ENCODE data around the gene YAE1. TPM values are rescaled to one million over a fixed set of nuclear protein-coding genes. Genes with fewer than 3 reads are reported as not detected.

Gene YAE1
- total RNA-seq, 3 donors from 2014 or later: 14.4 to 34.7 (median 24.6) TPM

DNA sequence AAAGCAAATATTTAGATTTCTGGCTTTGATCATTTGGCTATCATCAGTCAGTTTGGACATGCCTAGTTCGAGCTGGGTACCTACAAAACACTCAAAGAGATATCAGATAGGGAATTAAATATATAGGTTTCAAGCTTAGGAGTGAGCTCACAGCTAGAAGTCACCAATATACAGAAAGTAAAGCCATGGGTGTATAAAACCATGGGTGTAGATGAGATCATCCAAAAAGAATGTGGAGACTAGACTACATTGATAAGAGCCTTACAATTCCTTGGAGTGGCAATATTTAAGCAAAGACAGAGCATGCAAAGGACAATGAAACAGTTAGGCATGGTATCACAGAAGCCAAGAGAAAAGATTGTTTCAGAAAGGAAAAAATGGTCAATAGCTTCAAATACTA lies 49.9 kb downstream of the YAE1 start:
- Histone ChIP-seq H3K9me3 (no peaks in the 10 kb centered on the region), H3K4me3 (no peak overlapping the region), H3K27me3 (no peaks in the 10 kb centered on the region), H3K27ac (no peak overlapping the region), H3K4me1 (no peaks in the 10 kb centered on the region), H3K36me3 (no peaks in the 10 kb centered on the region)
- DNase-seq (ENCODE audit: low spot score in 2 of 2): no peak
- TF ChIP-seq, protein P1, sequence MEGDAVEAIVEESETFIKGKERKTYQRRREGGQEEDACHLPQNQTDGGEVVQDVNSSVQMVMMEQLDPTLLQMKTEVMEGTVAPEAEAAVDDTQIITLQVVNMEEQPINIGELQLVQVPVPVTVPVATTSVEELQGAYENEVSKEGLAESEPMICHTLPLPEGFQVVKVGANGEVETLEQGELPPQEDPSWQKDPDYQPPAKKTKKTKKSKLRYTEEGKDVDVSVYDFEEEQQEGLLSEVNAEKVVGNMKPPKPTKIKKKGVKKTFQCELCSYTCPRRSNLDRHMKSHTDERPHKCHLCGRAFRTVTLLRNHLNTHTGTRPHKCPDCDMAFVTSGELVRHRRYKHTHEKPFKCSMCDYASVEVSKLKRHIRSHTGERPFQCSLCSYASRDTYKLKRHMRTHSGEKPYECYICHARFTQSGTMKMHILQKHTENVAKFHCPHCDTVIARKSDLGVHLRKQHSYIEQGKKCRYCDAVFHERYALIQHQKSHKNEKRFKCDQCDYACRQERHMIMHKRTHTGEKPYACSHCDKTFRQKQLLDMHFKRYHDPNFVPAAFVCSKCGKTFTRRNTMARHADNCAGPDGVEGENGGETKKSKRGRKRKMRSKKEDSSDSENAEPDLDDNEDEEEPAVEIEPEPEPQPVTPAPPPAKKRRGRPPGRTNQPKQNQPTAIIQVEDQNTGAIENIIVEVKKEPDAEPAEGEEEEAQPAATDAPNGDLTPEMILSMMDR (IDR thresholded peaks at IDR 0.05): no peak
- TF ChIP-seq POLR2A (IDR thresholded peaks at IDR 0.05) (no peak), POLR2AphosphoS5 (IDR thresholded peaks at IDR 0.05) (no peak)
- intact Hi-C loops (cut with DNase I; ENCODE audit: low total_unique reads): no loop called here

DNA sequence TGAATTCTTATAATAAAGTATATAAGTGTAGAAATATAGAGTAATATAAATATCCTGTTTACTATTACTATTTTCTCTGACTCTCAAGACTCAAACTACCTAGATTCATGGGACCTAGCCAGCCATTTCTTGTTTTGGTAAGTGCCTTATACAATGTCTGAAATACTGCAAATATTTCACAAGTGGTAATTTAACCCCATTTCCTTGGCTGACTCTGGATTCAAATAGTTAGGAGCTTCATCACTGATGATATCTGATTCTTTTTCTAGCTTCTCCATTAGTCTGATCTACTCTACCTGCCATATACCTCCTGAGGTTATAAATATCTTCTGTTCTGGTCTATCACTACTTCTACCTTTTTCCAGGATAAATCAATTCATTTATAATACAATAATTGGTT lies 50.8 kb downstream of the YAE1 start:
- DNase-seq (ENCODE audit: low spot score in 2 of 2): no peak
- H3K9me3 ChIP-seq: no peaks in the 10 kb centered on the region
- no peak overlapping the region for H3K27ac ChIP-seq
- no peak overlapping the region for H3K4me3 ChIP-seq
- no peaks in the 10 kb centered on the region for H3K27me3 ChIP-seq
- intact Hi-C loops (cut with DNase I; ENCODE audit: low total_unique reads): no loop called here
- TF ChIP-seq POLR2AphosphoS5 (IDR thresholded peaks at IDR 0.05) (no peak), POLR2A (IDR thresholded peaks at IDR 0.05) (no peak)
- TF ChIP-seq, protein P1 (IDR thresholded peaks at IDR 0.05): no peak
- H3K4me1 ChIP-seq: no peaks in the 10 kb centered on the region
- no peaks in the 10 kb centered on the region for H3K36me3 ChIP-seq

DNA sequence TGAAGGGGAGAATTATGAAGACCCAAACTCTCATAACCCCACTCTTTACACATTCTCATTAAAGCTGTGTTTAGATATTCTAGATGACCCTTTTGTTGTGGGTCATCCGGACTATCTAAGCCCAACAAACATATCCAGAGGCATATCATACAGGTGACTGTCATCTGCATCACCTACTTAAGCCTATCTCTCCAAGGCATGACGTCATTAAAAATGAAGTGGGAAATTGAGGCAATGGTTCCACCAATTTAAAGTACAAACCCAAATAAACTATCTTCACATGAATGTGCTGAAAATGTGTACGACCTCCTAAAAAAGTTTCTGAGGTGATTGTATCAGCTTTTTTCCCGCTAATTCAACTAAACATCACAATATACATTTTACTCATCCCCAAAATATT lies 52.7 kb downstream of the YAE1 start:
- Histone ChIP-seq H3K27me3 (no peaks in the 10 kb centered on the region), H3K36me3 (no peaks in the 10 kb centered on the region), H3K4me1 (no peaks in the 10 kb centered on the region), H3K4me3 (no peak overlapping the region), H3K27ac (no peak overlapping the region), H3K9me3 (no peaks in the 10 kb centered on the region)
- intact Hi-C loops (cut with DNase I; ENCODE audit: low total_unique reads): no loop called here
- no peak for TF ChIP-seq POLR2AphosphoS5 (IDR thresholded peaks at IDR 0.05)
- TF ChIP-seq POLR2A (IDR thresholded peaks at IDR 0.05): no peak
- TF ChIP-seq, protein P1 (IDR thresholded peaks at IDR 0.05): no peak
- DNase-seq (ENCODE audit: low spot score in 2 of 2): no peak

DNA sequence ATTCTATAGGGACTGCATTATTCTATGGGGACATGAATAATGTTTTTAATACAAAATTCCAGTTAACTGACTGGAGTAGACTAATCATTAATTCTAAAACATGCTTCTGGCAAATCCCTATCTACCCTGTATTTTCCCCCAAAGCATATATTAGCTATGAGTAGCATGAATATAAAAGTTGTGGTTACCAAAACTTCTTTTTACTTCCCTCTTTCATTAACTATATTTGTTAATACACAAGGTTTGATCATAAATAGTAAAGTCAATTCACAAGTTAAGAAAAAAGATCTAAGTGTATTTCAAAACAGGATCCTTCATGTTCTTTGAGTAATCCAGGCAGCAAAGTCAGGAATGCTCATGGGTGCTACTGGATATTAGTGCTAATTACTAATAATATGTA lies 54.3 kb downstream of the YAE1 start:
- H3K36me3 ChIP-seq: no peaks in the 10 kb centered on the region
- no peaks in the 10 kb centered on the region for H3K9me3 ChIP-seq
- H3K4me3 ChIP-seq: no peak overlapping the region
- peaks cover 0 to 8% of the 10 kb centered on the region in 2 donors for H3K4me1 ChIP-seq
- no peak for DNase-seq (ENCODE audit: low spot score in 2 of 2)
- H3K27ac ChIP-seq: no peak overlapping the region
- no peaks in the 10 kb centered on the region for H3K27me3 ChIP-seq
- TF ChIP-seq, protein P1 (IDR thresholded peaks at IDR 0.05): no peak
- TF ChIP-seq POLR2AphosphoS5 (IDR thresholded peaks at IDR 0.05) (no peak), POLR2A (IDR thresholded peaks at IDR 0.05) (no peak)
- intact Hi-C loops (cut with DNase I; ENCODE audit: low total_unique reads): no loop called here

DNA sequence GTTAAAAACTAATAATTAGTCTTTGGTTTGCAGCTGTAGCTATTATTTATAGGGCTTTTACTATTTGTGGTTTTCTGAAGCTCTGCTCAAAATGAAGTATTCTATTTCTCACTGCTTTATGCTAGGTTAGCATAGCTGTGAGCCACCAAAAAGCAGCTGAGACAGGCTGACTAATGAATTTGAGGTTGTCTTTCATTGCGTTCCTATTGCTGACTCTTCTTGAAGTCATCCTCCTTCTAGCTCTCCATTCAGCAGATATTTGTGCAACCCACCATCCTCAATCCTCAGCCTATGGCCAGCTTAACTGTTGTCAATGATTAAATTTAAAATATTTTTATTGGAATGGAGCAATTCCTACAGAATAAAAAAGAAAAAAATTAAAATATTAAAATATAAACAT lies 55.1 kb downstream of the YAE1 start:
- TF ChIP-seq, protein P1 (IDR thresholded peaks at IDR 0.05): no peak
- no peak for TF ChIP-seq POLR2A (IDR thresholded peaks at IDR 0.05)
- TF ChIP-seq POLR2AphosphoS5 (IDR thresholded peaks at IDR 0.05): no peak
- intact Hi-C loops (cut with DNase I; ENCODE audit: low total_unique reads): no loop called here
- H3K9me3 ChIP-seq: no peaks in the 10 kb centered on the region
- no peak for DNase-seq (ENCODE audit: low spot score in 2 of 2)
- H3K4me3 ChIP-seq: no peak overlapping the region
- H3K27ac ChIP-seq: no peak overlapping the region
- no peaks in the 10 kb centered on the region for H3K36me3 ChIP-seq
- H3K27me3 ChIP-seq: no peaks in the 10 kb centered on the region
- H3K4me1 ChIP-seq: peaks cover 0 to 16% of the 10 kb centered on the region in 2 donors

Data from breast epithelium (tissue), 4 donors.